ENCODE measurements around the gene KRT6C.

Gene KRT6C

DNA sequence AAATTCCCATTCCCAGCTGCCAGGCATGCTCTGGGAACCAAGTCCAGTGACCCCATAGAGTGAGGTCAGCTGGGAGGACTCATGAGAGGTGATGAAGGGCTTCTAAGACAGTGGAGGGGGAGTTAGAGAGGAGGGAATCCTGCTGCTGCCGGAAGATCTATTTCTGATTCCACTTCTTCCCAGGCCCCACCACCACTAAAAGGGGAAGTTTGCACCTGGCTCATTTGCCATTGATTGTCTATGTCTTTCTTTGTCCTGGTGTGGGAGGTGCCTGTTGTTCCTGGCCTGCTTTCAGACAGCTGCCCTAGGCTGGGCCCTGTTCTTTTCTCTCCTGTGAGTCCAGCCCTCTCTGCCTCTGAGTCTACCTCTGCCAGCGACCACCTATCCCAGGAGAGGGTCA, 22.4 kb upstream of the KRT6C start:
- Histone ChIP-seq H3K27me3 (ENCODE audit: low read length) (no peaks in the 10 kb centered on the region), H3F3A (ENCODE audit: insufficient read depth) (no peaks in the 10 kb centered on the region), H3K4me2 (ENCODE audit: low read depth, low read length, poor library complexity, severe bottlenecking) (no peak overlapping the region), H3K79me2 (ENCODE audit: insufficient read depth, low read length) (no peaks in the 10 kb centered on the region), H3K9me3 (ENCODE audit: insufficient read depth, low read length) (no peaks in the 10 kb centered on the region), H2AFZ (ENCODE audit: low read depth, low read length, severe bottlenecking) (no peak overlapping the region), H3K9me2 (replicated peaks; ENCODE audit: insufficient read depth, low read length) (no peaks in the 10 kb centered on the region), H3K9ac (ENCODE audit: low read length) (no peak overlapping the region), H3K27ac (ENCODE audit: low read depth, low read length) (no peak overlapping the region), H3K4me3 (ENCODE audit: insufficient read depth, low read length, poor library complexity, severe bottlenecking) (no peak overlapping the region), H4K20me1 (ENCODE audit: low read depth, low read length) (no peaks in the 10 kb centered on the region), H3K36me3 (ENCODE audit: low read length) (no peaks in the 10 kb centered on the region)
- TF ChIP-seq, protein P1, sequence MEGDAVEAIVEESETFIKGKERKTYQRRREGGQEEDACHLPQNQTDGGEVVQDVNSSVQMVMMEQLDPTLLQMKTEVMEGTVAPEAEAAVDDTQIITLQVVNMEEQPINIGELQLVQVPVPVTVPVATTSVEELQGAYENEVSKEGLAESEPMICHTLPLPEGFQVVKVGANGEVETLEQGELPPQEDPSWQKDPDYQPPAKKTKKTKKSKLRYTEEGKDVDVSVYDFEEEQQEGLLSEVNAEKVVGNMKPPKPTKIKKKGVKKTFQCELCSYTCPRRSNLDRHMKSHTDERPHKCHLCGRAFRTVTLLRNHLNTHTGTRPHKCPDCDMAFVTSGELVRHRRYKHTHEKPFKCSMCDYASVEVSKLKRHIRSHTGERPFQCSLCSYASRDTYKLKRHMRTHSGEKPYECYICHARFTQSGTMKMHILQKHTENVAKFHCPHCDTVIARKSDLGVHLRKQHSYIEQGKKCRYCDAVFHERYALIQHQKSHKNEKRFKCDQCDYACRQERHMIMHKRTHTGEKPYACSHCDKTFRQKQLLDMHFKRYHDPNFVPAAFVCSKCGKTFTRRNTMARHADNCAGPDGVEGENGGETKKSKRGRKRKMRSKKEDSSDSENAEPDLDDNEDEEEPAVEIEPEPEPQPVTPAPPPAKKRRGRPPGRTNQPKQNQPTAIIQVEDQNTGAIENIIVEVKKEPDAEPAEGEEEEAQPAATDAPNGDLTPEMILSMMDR (IDR thresholded peaks at IDR 0.05; ENCODE audit: insufficient read depth, low read length, poor library complexity, severe bottlenecking), result no peak
- no peak for TF ChIP-seq EZH2phosphoT487 (conservative IDR thresholded peaks at IDR 0.05; ENCODE audit: low read length)

DNA sequence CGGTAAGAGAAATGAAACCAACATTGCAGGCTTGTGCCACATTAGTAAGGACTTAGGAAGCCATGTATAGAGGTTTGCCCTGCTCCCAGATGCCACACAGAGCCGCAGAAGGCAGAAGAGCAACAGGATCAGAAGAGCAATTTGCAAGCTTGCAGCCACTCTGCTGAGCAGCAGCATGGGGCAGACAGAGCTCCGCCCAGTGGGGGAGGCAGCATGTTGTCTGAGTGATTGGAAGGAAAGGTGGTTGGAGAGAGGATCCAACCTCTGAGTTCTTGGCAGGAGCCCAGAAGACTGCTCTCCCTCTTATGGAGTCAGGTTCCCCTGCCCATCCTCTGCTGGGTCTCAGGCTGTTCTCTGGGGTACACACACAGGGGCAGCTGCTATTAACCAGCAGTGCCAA, 21.8 kb upstream of the KRT6C start:
- no peaks in the 10 kb centered on the region for H3F3A ChIP-seq (ENCODE audit: insufficient read depth)
- no peaks in the 10 kb centered on the region for H3K36me3 ChIP-seq (ENCODE audit: low read length)
- no peak overlapping the region for H3K27ac ChIP-seq (ENCODE audit: low read depth, low read length)
- H3K79me2 ChIP-seq (ENCODE audit: insufficient read depth, low read length), result no peaks in the 10 kb centered on the region
- H3K9ac ChIP-seq (ENCODE audit: low read length), result no peak overlapping the region
- H2AFZ ChIP-seq (ENCODE audit: low read depth, low read length, severe bottlenecking), result no peak overlapping the region
- H3K9me2 ChIP-seq (replicated peaks; ENCODE audit: insufficient read depth, low read length), result no peaks in the 10 kb centered on the region
- no peaks in the 10 kb centered on the region for H3K27me3 ChIP-seq (ENCODE audit: low read length)
- no peaks in the 10 kb centered on the region for H3K9me3 ChIP-seq (ENCODE audit: insufficient read depth, low read length)
- H3K4me2 ChIP-seq (ENCODE audit: low read depth, low read length, poor library complexity, severe bottlenecking), result no peak overlapping the region
- no peaks in the 10 kb centered on the region for H4K20me1 ChIP-seq (ENCODE audit: low read depth, low read length)
- no peak overlapping the region for H3K4me3 ChIP-seq (ENCODE audit: insufficient read depth, low read length, poor library complexity, severe bottlenecking)
- TF ChIP-seq, protein P1 (IDR thresholded peaks at IDR 0.05; ENCODE audit: insufficient read depth, low read length, poor library complexity, severe bottlenecking), result no peak
- no peak for TF ChIP-seq EZH2phosphoT487 (conservative IDR thresholded peaks at IDR 0.05; ENCODE audit: low read length)

- no peak overlapping the region for H3K4me2 ChIP-seq (ENCODE audit: low read depth, low read length, poor library complexity, severe bottlenecking)
- no peak overlapping the region for H3K27ac ChIP-seq (ENCODE audit: low read depth, low read length)
- H2AFZ ChIP-seq (ENCODE audit: low read depth, low read length, severe bottlenecking), result no peak overlapping the region
- H3K9ac ChIP-seq (ENCODE audit: low read length), result no peak overlapping the region
- no peaks in the 10 kb centered on the region for H3K27me3 ChIP-seq (ENCODE audit: low read length)
- H3K79me2 ChIP-seq (ENCODE audit: insufficient read depth, low read length), result no peaks in the 10 kb centered on the region
- H3K9me3 ChIP-seq (ENCODE audit: insufficient read depth, low read length), result no peaks in the 10 kb centered on the region
- no peaks in the 10 kb centered on the region for H3F3A ChIP-seq (ENCODE audit: insufficient read depth)
- no peaks in the 10 kb centered on the region for H3K36me3 ChIP-seq (ENCODE audit: low read length)
- no peaks in the 10 kb centered on the region for H3K9me2 ChIP-seq (replicated peaks; ENCODE audit: insufficient read depth, low read length)
- no peak for TF ChIP-seq EZH2phosphoT487 (conservative IDR thresholded peaks at IDR 0.05; ENCODE audit: low read length)
- TF ChIP-seq, protein P1 (IDR thresholded peaks at IDR 0.05; ENCODE audit: insufficient read depth, low read length, poor library complexity, severe bottlenecking), result no peak
- H3K4me3 ChIP-seq (ENCODE audit: insufficient read depth, low read length, poor library complexity, severe bottlenecking), result no peak overlapping the region
- H4K20me1 ChIP-seq (ENCODE audit: low read depth, low read length), result no peaks in the 10 kb centered on the region
Observed at GRCh38 chr12:52494518-52494917, 20.9 kb upstream of the KRT6C start.
